ENCODE data around the gene ARHGAP32.

ARHGAP32 gene

DNA sequence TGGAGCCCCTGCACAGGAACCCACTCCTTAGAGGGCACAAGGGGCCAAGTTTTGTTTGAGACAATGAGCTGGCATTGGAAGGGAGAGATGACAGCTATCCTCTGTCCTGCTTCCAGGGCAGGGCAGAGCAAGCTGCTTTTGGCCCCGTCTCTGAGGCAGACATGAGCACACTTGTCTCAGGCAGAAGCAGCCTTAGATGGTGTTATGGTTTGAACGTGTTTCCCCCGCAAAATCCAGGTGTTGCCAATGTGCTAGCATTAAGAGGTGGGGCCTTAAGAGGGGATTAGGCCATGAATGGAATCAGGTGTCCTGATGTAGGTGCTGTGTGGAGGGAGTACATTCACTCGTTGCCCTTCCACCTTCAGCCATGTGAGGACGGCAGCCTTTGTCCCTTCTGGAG lies 252.0 kb downstream of the ARHGAP32 start:
- Histone ChIP-seq H3K9me2 (replicated peaks; ENCODE audit: control insufficient read depth, low read length) (no peaks in the 10 kb centered on the region), H3K27ac (ENCODE audit: low read depth, low read length) (no peak overlapping the region), H3K9me3 (ENCODE audit: control insufficient read depth, insufficient read depth, low read length) (no peaks in the 10 kb centered on the region), H3K4me2 (ENCODE audit: low read length) (no peak overlapping the region), H3K36me3 (ENCODE audit: control insufficient read depth, low read length) (no peaks in the 10 kb centered on the region), H3K79me2 (ENCODE audit: control insufficient read depth, low read length) (no peaks in the 10 kb centered on the region), H4K20me1 (ENCODE audit: control insufficient read depth, insufficient read depth, low read depth, low read length) (no peaks in the 10 kb centered on the region), H3K4me3 (ENCODE audit: low read length) (no peak overlapping the region), H3K4me1 (ENCODE audit: control insufficient read depth, low read length) (no peaks in the 10 kb centered on the region), H3F3A (ENCODE audit: control insufficient read depth, insufficient read depth) (no peaks in the 10 kb centered on the region), H3K27me3 (ENCODE audit: control insufficient read depth, low read length) (no peaks in the 10 kb centered on the region; the same call in 1 of the 2 replicates)
- TF ChIP-seq EZH2phosphoT487 (IDR thresholded peaks at IDR 0.05; ENCODE audit: borderline replicate concordance, low read length) (no peak), CTCF (IDR thresholded peaks at IDR 0.05; ENCODE audit: low read depth, low read length, poor library complexity, severe bottlenecking) (no peak)

- Histone ChIP-seq H3K79me2 (ENCODE audit: control insufficient read depth, low read length) (no peaks in the 10 kb centered on the region), H3K36me3 (ENCODE audit: control insufficient read depth, low read length) (no peaks in the 10 kb centered on the region), H4K20me1 (ENCODE audit: control insufficient read depth, insufficient read depth, low read depth, low read length) (no peaks in the 10 kb centered on the region), H3K4me3 (ENCODE audit: low read length) (no peak overlapping the region), H3K4me1 (ENCODE audit: control insufficient read depth, low read length) (no peaks in the 10 kb centered on the region), H3K27ac (ENCODE audit: low read depth, low read length) (no peak overlapping the region), H3K9me3 (ENCODE audit: control insufficient read depth, insufficient read depth, low read length) (no peaks in the 10 kb centered on the region), H3F3A (ENCODE audit: control insufficient read depth, insufficient read depth) (no peaks in the 10 kb centered on the region), H3K9me2 (replicated peaks; ENCODE audit: control insufficient read depth, low read length) (no peaks in the 10 kb centered on the region), H3K4me2 (ENCODE audit: low read length) (no peak overlapping the region), H3K27me3 (ENCODE audit: control insufficient read depth, low read length) (no peaks in the 10 kb centered on the region; the same call in 1 of the 2 replicates)
- TF ChIP-seq EZH2phosphoT487 (IDR thresholded peaks at IDR 0.05; ENCODE audit: borderline replicate concordance, low read length) (no peak), CTCF (IDR thresholded peaks at IDR 0.05; ENCODE audit: low read depth, low read length, poor library complexity, severe bottlenecking) (no peak)
Observed at GRCh38 chr11:128939591-128939990, 252.5 kb downstream of the ARHGAP32 start.

DNA sequence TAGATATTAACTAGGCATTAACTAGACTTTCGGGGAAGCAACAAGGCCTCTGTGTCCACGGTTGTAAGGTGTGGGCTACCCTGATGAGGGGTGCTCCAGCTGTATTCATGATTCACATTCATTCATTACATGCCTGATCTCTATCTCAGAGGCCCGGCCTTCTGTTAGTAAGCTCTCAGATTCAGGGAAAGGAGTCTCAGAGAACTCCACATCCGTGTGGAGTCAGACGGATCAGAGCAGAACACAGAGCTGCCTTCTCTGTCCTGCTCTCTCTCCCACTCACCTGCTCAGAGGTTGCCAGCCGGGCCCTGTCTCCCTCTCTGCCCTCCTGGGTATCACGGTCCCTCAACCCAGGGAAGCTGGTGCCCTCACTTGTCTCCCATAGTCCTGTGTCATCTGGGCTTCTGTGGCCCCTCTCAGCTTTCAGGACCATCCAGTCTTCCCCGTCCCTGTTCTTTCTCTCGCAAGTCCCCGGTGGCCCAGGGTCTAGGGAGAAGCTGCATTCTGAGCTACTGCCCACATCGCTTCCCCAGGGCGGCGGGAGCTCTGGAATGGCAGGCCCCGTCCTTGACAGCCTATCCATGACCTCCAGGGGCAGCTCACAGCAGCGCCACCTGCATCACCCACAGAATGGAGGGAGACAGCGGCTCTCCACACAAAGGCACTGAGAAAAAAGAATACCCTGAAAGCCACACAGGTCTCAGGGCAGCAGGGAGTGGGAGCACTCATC lies 253.8 kb downstream of the ARHGAP32 start:
- H3K9me3 ChIP-seq (ENCODE audit: control insufficient read depth, insufficient read depth, low read length): no peaks in the 10 kb centered on the region
- H3F3A ChIP-seq (ENCODE audit: control insufficient read depth, insufficient read depth): no peaks in the 10 kb centered on the region
- no peaks in the 10 kb centered on the region for H4K20me1 ChIP-seq (ENCODE audit: control insufficient read depth, insufficient read depth, low read depth, low read length)
- no peaks in the 10 kb centered on the region for H3K9me2 ChIP-seq (replicated peaks; ENCODE audit: control insufficient read depth, low read length)
- H3K4me3 ChIP-seq (ENCODE audit: low read length): no peak overlapping the region
- H3K4me2 ChIP-seq (ENCODE audit: low read length): no peak overlapping the region
- no peaks in the 10 kb centered on the region for H3K27me3 ChIP-seq (ENCODE audit: control insufficient read depth, low read length)
- no peaks in the 10 kb centered on the region for H3K79me2 ChIP-seq (ENCODE audit: control insufficient read depth, low read length)
- H3K36me3 ChIP-seq (ENCODE audit: control insufficient read depth, low read length): no peaks in the 10 kb centered on the region
- TF ChIP-seq CTCF (IDR thresholded peaks at IDR 0.05; ENCODE audit: low read depth, low read length, poor library complexity, severe bottlenecking) (no peak), EZH2phosphoT487 (IDR thresholded peaks at IDR 0.05; ENCODE audit: borderline replicate concordance, low read length) (no peak)
- H3K4me1 ChIP-seq (ENCODE audit: control insufficient read depth, low read length): no peaks in the 10 kb centered on the region
- no peak overlapping the region for H3K27ac ChIP-seq (ENCODE audit: low read depth, low read length)

All from DOHH2 (cell line).